HepG2 (cell line): ENCODE results near the gene XCL2. TPM values are rescaled to one million over a fixed set of nuclear protein-coding genes. Genes with fewer than 3 reads are reported as not detected.

Experiments
- ATAC-seq: fragments of 200-7000 bp; cut with Tn5 transposase; 3 replicates; pipeline ENCODE4 v1.9.1; 2020; ENCODE audit warnings: mild to moderate bottlenecking, moderate library complexity
- BruUV-seq: library from RNA; stranded (reverse); fragments of 400-500 nt; replicated peaks from 2 replicates; lab custom pipeline; 2021; lab: Mats Ljungman, UMichigan
- CTCF ChIA-PET: fragments of 300-600 bp; formaldehyde crosslinking; extraction: SDS; loops from one replicate; lab custom pipeline; 2021; ENCODE audit warnings: low total read pairs, inconsistent platforms, low intra/inter-chr PET ratio; lab: Yijun Ruan, JAX
- POLR2A ChIA-PET: fragments of 350-600 bp; sonication (Branson Sonifier 250); formaldehyde crosslinking; loops from one replicate; lab custom pipeline; 2020; ENCODE audit warnings: antibody characterized with exemption, inconsistent platforms; lab: Yijun Ruan, JAX
- DNase-seq: peaks from one replicate; pipeline ENCODE4 v3.0.0-alpha.2; 2015; ENCODE audit warnings: low spot score
- FAIRE-seq: peaks from 3 replicates; lab custom pipeline; 2011; peaks lifted over from hg19 to GRCh38; lab: Jason Lieb, UNC
- H2AFZ ChIP-seq: one replicate; pipeline ENCODE4 v1.6.1; 2011; ENCODE audit warnings: low read length, inconsistent platforms
- H3K27ac ChIP-seq: fragments of 300-600 bp; 3 replicates; pipeline ENCODE4 v1.8.0; 2011; ENCODE audit warnings: mixed run types, mild to moderate bottlenecking, mixed read lengths, low read length, inconsistent platforms; ENCODE audit not compliant: insufficient read depth; ENCODE audit errors: extremely low read length
- H3K27me3 ChIP-seq, 2 experiments: fragments of 200-600 bp in 1 of 2; 2 replicates in 1 of 2; 3 replicates in 1 of 2; pipeline versions ENCODE4 v1.6.0 to v1.8.0; 2011; ENCODE audit warnings: low read length in 2 of 2, mild to moderate bottlenecking in 2 of 2, moderate library complexity in 2 of 2, inconsistent platforms in 1 of 2; ENCODE audit not compliant: insufficient read depth in 2 of 2, control insufficient read depth in 1 of 2
- H3K36me3 ChIP-seq, 2 experiments: fragments of 200-600 bp in 1 of 2; replicated peaks in 1 of 2; 2 replicates in 1 of 2; 3 replicates in 1 of 2; pipeline versions ENCODE4 v1.5.1 to v1.8.0; 2011; ENCODE audit warnings: low read length in 2 of 2, inconsistent platforms in 1 of 2; ENCODE audit not compliant: insufficient read depth in 2 of 2, control insufficient read depth in 1 of 2
- H3K4me1 ChIP-seq: 2 replicates; pipeline ENCODE4 v1.5.1; 2012; ENCODE audit warnings: low read length, inconsistent platforms; ENCODE audit not compliant: insufficient read depth
- H3K4me2 ChIP-seq: 2 replicates; pipeline ENCODE4 v1.6.0; 2011; ENCODE audit warnings: low read depth, low read length, inconsistent platforms
- H3K4me3 ChIP-seq, 3 experiments: fragments of 200-600 bp in 1 of 3; sonication (generic), shearing (Covaris generic) in 1 of 3; replicated peaks in 1 of 3; 2 replicates each; pipeline ENCODE4 v1.5.1; 2011 to 2016; ENCODE audit warnings: low read length in 3 of 3, inconsistent platforms in 2 of 3, low read depth in 2 of 3, mild to moderate bottlenecking in 2 of 3, control low read depth in 1 of 3, mixed read lengths in 1 of 3; ENCODE audit not compliant: insufficient read depth in 1 of 3
- H3K79me2 ChIP-seq: one replicate; pipeline ENCODE4 v1.6.1; 2011; ENCODE audit warnings: low read length, inconsistent platforms; ENCODE audit not compliant: insufficient read depth
- H3K9ac ChIP-seq: 2 replicates; pipeline ENCODE4 v1.6.0; 2011; ENCODE audit warnings: mild to moderate bottlenecking, low read depth, low read length, inconsistent platforms; ENCODE audit not compliant: insufficient read depth
- H3K9me3 ChIP-seq: 2 replicates; pipeline ENCODE4 v1.5.1; 2012; ENCODE audit warnings: mild to moderate bottlenecking, low read length
- H4K20me1 ChIP-seq: 2 replicates; pipeline ENCODE4 v1.6.0; 2011; ENCODE audit warnings: inconsistent platforms, mild to moderate bottlenecking, low read length, moderate library complexity; ENCODE audit not compliant: insufficient read depth
- CEBPB ChIP-seq: IDR thresholded peaks from 2 replicates; pipeline ENCODE4 v1.6.1; 2011; ENCODE audit warnings: low read depth, low read length, improper control_type of control experiment, borderline replicate concordance
- CREM ChIP-seq, 2 experiments: sonication (generic) in 1 of 2; formaldehyde crosslinking in 1 of 2; IDR thresholded peaks; 2 replicates each; pipeline versions ENCODE4 v1.4.0 to v1.6.1; 2016 to 2020; ENCODE audit warnings: antibody characterized with exemption in 1 of 2, mild to moderate bottlenecking in 1 of 2, missing genetic modification reagents in 1 of 2
- CSRNP1 ChIP-seq: sonication (generic); formaldehyde crosslinking; IDR thresholded peaks from 2 replicates; pipeline ENCODE4 v1.8.1; 2023; ENCODE audit warnings: mild to moderate bottlenecking, missing genetic modification reagents
- ETV5 ChIP-seq: IDR thresholded peaks from 2 replicates; pipeline ENCODE4 v1.6.1; 2018; ENCODE audit warnings: missing biosample characterization, missing genetic modification reagents, inconsistent platforms, borderline replicate concordance
- HOXA5 ChIP-seq: sonication (generic); formaldehyde crosslinking; IDR thresholded peaks from 2 replicates; pipeline ENCODE4 v1.4.0; 2020; ENCODE audit warnings: missing genetic modification reagents
- IRF1 ChIP-seq: sonication (generic); formaldehyde crosslinking; IDR thresholded peaks from 2 replicates; pipeline ENCODE4 v1.4.0; 2020; ENCODE audit warnings: low read depth, mild to moderate bottlenecking, missing genetic modification reagents
- MLLT10 ChIP-seq: sonication (generic); formaldehyde crosslinking; IDR thresholded peaks from 2 replicates; pipeline ENCODE4 v1.4.0; 2020; ENCODE audit warnings: missing genetic modification reagents
- NFE2L2 ChIP-seq: fragments of 150-350 bp; IDR thresholded peaks from 2 replicates; pipeline ENCODE4 v1.6.1; 2014; ENCODE audit warnings: low read length
- NRL ChIP-seq: sonication (generic); formaldehyde crosslinking; IDR thresholded peaks from 2 replicates; pipeline ENCODE4 v1.5.0; 2020; ENCODE audit warnings: missing genetic modification reagents, mild to moderate bottlenecking, moderate library complexity, borderline replicate concordance
- POLR2AphosphoS5 ChIP-seq: IDR thresholded peaks from 2 replicates; pipeline ENCODE4 v1.6.1; 2012; ENCODE audit warnings: low read depth, low read length
- whole genome bisulfite sequencing: methylation state at CpG from one replicate; pipeline ENCODE4 v1.1.6; 2017; ENCODE audit warnings: low lambda C conversion rate; 5-methylcytosine and 5-hydroxymethylcytosine counted together
- in situ Hi-C: cut with HindIII; loops from 2 replicates; pipeline ENCODE4 v1.10.0; 2017; ENCODE audit warnings: low pct_unique_long_range_greater_than_20kb; ENCODE audit not compliant: extremely low pct_ligation_motif_present
- intact Hi-C: fragments of 100-400 bp; cut with micrococcal nuclease; formaldehyde crosslinking; loops from one replicate; pipeline ENCODE4 v1.10.0; 2022; ENCODE audit not compliant: unreplicated experiment
- polyA plus RNA-seq, 8 experiments: library from polyadenylated mRNA; depleted of rRNA in 3 of 8; stranded (reverse) in 7 of 8; unstranded in 1 of 8; fragments of >200 nt; fragmentation: Illumina TruSeq in 4 of 8; extraction: Trizol in 4 of 8; gene quantifications; 2 replicates each; pipeline versions ENCODE4 v1.2.1 to v1.2.3, GENCODE V29; 2011 to 2016; ENCODE audit warnings: low read depth in 4 of 8, missing spikeins in 1 of 8, mixed read lengths in 1 of 8; ENCODE audit not compliant: insufficient read depth in 1 of 8
- total RNA-seq, 5 experiments: library from RNA; depleted of rRNA; stranded (reverse); fragments of >200 nt; fragmentation: Illumina TruSeq; extraction: Trizol; gene quantifications; 2 replicates each; pipeline ENCODE4 v1.2.3, GENCODE V29; 2016; ENCODE audit warnings: low read depth in 1 of 5
- TF ChIP-seq, protein P1 (sequence below): sonication (generic); formaldehyde crosslinking; IDR thresholded peaks from 2 replicates; pipeline ENCODE4 v1.9.0; 2021; ENCODE audit warnings: missing genetic modification reagents, mild to moderate bottlenecking, borderline replicate concordance

XCL2 gene
- total and polyA plus RNA-seq, 2 of the 13 experiments (the other 11 are each of a cell fraction or from before 2014, with no cell fraction given): 0.50 TPM; not detected in 1

- no peak overlapping the region for H3K4me2 ChIP-seq
- ATAC-seq (no peak), FAIRE-seq (no peak), DNase-seq (no peak)
- WGBS: 94% methylated on average over 1 of the region's 1 CpG
- POLR2A ChIA-PET: interaction anchor here (0.9 to 1.0 kb wide), 2 partner anchors 9 to 11 kb away, joined by 3 to 4 read pairs; no protein-coding TSS in a partner anchor
- H3K4me3 ChIP-seq: no peak overlapping the region
- no peaks in the 10 kb centered on the region for H3K36me3 ChIP-seq
- TF ChIP-seq, protein P1, sequence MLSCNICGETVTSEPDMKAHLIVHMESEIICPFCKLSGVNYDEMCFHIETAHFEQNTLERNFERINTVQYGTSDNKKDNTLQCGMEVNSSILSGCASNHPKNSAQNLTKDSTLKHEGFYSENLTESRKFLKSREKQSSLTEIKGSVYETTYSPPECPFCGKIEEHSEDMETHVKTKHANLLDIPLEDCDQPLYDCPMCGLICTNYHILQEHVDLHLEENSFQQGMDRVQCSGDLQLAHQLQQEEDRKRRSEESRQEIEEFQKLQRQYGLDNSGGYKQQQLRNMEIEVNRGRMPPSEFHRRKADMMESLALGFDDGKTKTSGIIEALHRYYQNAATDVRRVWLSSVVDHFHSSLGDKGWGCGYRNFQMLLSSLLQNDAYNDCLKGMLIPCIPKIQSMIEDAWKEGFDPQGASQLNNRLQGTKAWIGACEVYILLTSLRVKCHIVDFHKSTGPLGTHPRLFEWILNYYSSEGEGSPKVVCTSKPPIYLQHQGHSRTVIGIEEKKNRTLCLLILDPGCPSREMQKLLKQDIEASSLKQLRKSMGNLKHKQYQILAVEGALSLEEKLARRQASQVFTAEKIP: no peak
- no peak for TF ChIP-seq POLR2AphosphoS5
- no peak for TF ChIP-seq NRL (CRISPR knock-in tag)
- TF ChIP-seq ETV5 (CRISPR knock-in tag): no peak
- no peak for TF ChIP-seq CEBPB
- no peak for TF ChIP-seq CSRNP1 (CRISPR knock-in tag)
- TF ChIP-seq NFE2L2: no peak
- TF ChIP-seq MLLT10 (CRISPR knock-in tag): no peak
- no peak for TF ChIP-seq HOXA5 (CRISPR knock-in tag)
- TF ChIP-seq IRF1 (CRISPR knock-in tag): no peak
- no peak for TF ChIP-seq CREM (IDR thresholded peaks at IDR 0.05)
- no peak for TF ChIP-seq CREM (CRISPR knock-in tag; IDR thresholded peaks at IDR 0.05)
- no peak overlapping the region for H3K27ac ChIP-seq
- in situ Hi-C loops (loop anchor here (5.0 kb wide), 1 partner anchor 126 kb away; no protein-coding TSS in a partner anchor), intact Hi-C loops (no loop called here)
- no TSS peak for BruUV-seq
- no peak overlapping the region for H2AFZ ChIP-seq
- CTCF ChIA-PET: no interaction called here
- H3K9ac ChIP-seq: no peak overlapping the region
- H3K27me3 ChIP-seq: no peaks in the 10 kb centered on the region
- H3K9me3 ChIP-seq: no peaks in the 10 kb centered on the region
- H4K20me1 ChIP-seq: no peaks in the 10 kb centered on the region
- peaks cover 16% of the 10 kb centered on the region; the same call in 1 of the 2 replicates for H3K4me1 ChIP-seq
- H3K79me2 ChIP-seq: no peaks in the 10 kb centered on the region
Observed at GRCh38 chr1:168568346-168568745, 24.5 kb upstream of the XCL2 start.
